GM19238 (cell line): Measurements from ENCODE around the gene KRTAP10-7.
"Not testable (repeated sequence)": the region's sequence is repeated elsewhere in the genome, so short reads cannot be mapped to it uniquely, and the experiment has no call there.

Experiments used
- DNase-seq: peaks from one replicate; pipeline ENCODE4 v3.0.0; 2011; ENCODE audit warnings: low spot score; ENCODE audit not compliant: insufficient read length

The KRTAP10-7 gene

GRCh38 chr21:44590311-44590721 is 10.1 kb upstream of the KRTAP10-7 start:
- DNase-seq = no peak

GRCh38 chr21:44590897-44591800 is 9.2 kb upstream of the KRTAP10-7 start:
- not testable (repeated sequence) for DNase-seq

- DNase-seq = not testable (repeated sequence)
These were observed 8.6 kb upstream of the KRTAP10-7 start for GRCh38 chr21:44591801-44592130.

- DNase-seq = no peak
These were observed 7.7 kb upstream of the KRTAP10-7 start, which contains the start of gene KRTAP10-6 for GRCh38 chr21:44592446-44593311. Gene KRTAP10-6, minus strand, starts transcription at chr21:44592505. Its CDS starts 21 bp downstream, at chr21:44592484.

- no peak for DNase-seq
These were observed 6.6 kb upstream of the KRTAP10-7 start for GRCh38 chr21:44593598-44594405.

GRCh38 chr21:44594406-44594916 is 5.9 kb upstream of the KRTAP10-7 start:
- no peak for DNase-seq

- no peak for DNase-seq
These were observed 4.9 kb upstream of the KRTAP10-7 start for GRCh38 chr21:44595524-44595923.

GRCh38 chr21:44596068-44596725 is 4.2 kb upstream of the KRTAP10-7 start:
- no peak for DNase-seq

GRCh38 chr21:44598061-44598460 is 2.3 kb upstream of the KRTAP10-7 start:
- DNase-seq = no peak

- no peak for DNase-seq
These were observed 950 bp upstream of the KRTAP10-7 start for GRCh38 chr21:44599264-44600029.

- not testable (repeated sequence) for DNase-seq
These were observed 694 bp downstream of the KRTAP10-7 start for GRCh38 chr21:44601091-44601490.

GRCh38 chr21:44601596-44602462 is 1.4 kb downstream of the KRTAP10-7 start:
- DNase-seq = no peak

- no peak for DNase-seq
These were observed 2.1 kb downstream of the KRTAP10-7 start for GRCh38 chr21:44602463-44602850.

GRCh38 chr21:44603109-44603875 is 2.9 kb downstream of the KRTAP10-7 start:
- DNase-seq = no peak

- no peak for DNase-seq
These were observed 3.5 kb downstream of the KRTAP10-7 start for GRCh38 chr21:44603911-44604310.

- no peak for DNase-seq
These were observed 6.1 kb downstream of the KRTAP10-7 start for GRCh38 chr21:44606495-44606894.

GRCh38 chr21:44609193-44609592 is 8.8 kb downstream of the KRTAP10-7 start:
- no peak for DNase-seq
